Activated T-cell treated with anti-CD3 and anti-CD28 coated beads for 4 hours (primary cell): ENCODE measurements around the gene TAS2R19.
"Not testable (repeated sequence)": the region's sequence is repeated elsewhere in the genome, so short reads cannot be mapped to it uniquely, and the experiment has no call there.

Experiments
- DNase-seq: peaks from one replicate; pipeline ENCODE4 v3.0.0-alpha.2; 2020

TAS2R19 gene, protein sequence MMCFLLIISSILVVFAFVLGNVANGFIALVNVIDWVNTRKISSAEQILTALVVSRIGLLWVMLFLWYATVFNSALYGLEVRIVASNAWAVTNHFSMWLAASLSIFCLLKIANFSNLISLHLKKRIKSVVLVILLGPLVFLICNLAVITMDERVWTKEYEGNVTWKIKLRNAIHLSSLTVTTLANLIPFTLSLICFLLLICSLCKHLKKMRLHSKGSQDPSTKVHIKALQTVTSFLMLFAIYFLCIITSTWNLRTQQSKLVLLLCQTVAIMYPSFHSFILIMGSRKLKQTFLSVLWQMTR

DNA sequence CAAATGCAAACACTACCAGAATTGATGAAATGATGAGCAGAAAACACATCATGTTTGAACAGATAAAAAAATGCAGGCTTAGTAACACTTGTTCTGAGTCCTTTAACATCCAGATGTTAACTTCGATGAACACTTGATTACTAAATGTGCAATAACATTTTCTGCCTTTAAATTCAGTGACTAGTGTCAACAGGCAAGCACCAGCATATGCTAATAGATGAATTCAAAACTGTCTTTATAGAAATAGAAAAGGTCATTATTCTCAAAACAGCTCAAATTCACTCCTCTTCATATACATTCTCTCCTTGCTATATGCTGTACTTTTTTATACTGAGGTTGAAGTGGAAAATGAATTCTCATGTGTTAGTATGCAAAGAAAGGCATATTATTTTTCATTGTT, at the start of gene TAS2R19:
Gene TAS2R19 (minus strand): TSS at position 101 of the 400 bp plus-strand sequence. CDS start 49 bp downstream, at position 52.
- DNase-seq, result no peak

DNA sequence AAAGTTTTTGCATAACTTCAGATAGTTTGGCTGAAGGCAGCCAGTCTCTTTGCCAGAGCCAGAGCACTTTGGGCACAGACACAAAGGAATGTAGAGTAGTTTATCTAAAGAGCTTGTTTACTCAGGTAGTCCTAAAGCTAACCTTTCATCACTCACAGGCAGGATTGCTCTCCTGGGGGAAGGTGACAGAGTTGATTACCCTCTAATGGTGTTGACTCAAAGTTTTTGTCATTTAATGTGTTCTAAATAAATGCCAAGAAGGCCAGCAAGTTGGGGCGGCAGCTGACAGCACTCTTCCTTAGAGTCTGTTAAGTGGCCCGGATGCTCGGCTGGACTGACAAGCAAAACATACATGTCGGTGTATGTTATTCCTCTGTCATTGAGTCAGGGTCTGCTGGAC, 49.0 kb upstream of the TAS2R19 start:
- no peak for DNase-seq

DNA sequence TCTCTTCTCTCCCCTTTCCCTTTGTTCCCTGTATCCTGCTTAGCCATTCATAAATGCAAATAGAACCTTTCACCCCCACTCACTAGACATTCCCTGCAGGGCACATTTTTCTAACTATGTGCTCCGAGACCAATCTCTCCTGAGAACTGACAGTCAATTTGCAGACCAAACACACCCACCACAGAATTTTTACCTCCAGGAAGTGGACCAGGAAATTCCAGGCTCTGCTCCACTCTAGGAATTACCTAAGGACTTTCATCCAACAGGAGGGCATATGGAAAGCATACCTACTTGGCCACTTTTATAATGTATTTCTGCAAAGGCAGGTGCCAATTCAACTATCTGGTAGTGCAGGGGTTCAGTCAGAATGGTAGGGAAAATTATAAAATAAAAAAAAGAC, 48.6 kb upstream of the TAS2R19 start:
- DNase-seq, result no peak

DNA sequence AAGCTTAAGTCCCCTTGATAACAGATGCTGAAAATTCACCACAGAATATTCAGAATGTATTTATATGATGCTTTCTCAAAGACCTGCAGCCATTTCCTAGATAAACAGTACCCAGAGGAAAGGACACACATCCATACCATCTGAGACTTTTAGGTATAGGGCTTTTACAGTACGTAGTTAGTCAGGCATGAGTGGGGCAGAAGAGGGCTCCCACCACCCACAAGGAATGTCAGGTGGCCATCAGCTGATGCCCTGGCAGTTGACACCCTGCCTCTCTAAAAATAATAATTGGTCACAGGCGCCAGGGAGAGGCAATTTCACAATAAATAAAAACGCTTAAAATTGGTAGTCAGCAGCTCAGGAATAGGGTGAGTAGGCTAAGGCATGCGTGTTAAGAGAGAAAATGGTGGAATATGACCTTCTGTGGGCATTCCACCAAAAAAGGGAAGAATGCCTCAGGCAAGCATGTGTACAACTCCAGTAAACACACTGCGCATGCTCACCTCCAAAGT, 47.5 kb upstream of the TAS2R19 start:
- DNase-seq, result no peak

DNA sequence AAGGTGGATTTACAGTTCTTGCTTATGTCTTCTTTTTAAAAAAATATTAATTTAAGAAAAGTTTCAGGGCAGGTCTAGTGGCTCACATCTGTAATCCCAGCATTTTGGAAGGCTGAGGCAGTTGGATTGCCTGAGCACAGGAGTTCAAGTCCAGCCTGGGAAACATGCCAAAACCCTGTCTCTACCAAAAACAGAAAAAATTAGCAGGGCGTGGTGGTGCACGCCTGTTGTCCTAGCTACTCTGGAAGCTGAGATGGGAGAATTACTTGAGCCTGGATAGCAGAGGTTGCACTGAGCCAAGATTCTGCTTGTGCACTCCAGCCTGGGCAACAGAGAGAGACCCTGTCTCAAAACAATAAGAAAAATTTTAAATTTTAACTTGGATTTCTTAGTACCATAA, 45.1 kb upstream of the TAS2R19 start:
- no peak for DNase-seq

DNA sequence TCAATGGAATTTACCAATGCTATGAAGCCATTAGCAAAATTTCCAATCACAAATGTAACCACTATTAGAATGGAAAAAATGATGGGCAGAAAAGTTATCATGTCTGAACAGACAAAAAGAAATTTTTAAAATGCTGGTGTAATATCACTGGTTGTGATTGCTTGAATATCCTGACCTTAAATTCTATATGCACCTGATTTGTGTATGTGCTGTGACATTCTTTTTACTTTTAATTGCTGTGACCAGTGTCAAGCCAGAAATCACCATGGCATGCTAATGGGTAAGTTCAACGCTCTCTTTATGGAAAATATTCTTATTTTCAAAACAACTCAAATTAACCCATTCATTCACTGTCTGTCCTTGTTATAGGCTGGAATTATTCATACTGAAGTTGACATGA, 39.8 kb upstream of the TAS2R19 start, which contains the start of gene TAS2R46:
Gene TAS2R46 (minus strand): TSS at position 101 of the 400 bp plus-strand sequence. CDS start 0 bp downstream, at position 101.
- DNase-seq, result not testable (repeated sequence)

DNA sequence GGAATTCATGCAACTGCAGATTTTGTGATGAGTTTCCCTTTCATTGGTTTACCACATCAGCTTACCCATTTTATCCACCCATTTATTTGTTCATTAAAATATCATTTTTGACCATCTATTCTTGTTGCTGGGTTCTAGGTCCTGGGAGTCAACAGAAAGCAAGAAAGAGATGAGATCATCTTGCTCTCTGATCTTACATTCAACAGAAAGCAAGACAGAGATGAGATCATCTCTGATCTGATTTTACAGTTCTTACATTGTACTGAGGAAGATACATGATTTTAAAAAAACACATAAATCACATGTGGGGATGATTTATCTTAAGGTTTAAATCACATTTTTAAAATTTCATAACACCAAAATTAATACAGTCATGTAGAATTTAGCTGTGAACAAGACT, 37.4 kb upstream of the TAS2R19 start:
- no peak for DNase-seq

DNA sequence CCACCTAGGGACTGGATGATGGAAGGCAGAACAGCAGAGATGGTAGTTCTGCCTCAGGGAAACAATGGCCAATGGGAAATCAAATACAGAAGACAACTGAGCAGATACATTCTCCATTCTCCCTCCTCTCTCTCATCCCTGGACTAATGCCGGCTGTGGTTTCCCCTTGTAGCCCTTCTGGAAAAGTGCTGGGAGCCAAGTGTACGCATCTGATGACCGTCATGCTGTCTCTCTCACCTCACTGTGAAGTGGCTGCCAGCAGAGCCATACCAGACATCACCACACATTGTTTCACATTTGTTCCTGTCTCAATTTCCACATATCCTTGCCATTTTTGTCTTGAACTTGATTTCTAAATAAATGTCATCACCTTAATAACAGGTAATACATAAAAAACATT, 36.6 kb upstream of the TAS2R19 start:
- DNase-seq, result no peak

DNA sequence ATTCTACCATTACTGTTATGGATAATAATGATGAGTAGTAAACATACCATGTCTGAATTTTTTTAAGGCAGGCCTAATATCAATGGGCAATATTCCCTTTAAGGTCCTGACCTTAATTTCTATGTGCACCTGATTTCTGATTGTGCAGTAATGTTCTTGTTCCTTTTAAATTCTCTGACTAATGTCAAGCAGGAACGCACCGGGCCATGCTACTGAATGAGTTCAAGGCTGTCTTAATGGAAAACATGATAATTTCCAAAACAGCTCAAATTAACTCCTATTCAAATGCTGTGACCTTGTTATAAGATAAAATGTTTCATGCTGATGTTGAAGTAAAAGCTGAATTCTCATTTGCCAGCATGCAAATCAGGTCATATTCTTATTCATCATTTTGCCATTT, 32.9 kb upstream of the TAS2R19 start:
- no peak for DNase-seq

DNA sequence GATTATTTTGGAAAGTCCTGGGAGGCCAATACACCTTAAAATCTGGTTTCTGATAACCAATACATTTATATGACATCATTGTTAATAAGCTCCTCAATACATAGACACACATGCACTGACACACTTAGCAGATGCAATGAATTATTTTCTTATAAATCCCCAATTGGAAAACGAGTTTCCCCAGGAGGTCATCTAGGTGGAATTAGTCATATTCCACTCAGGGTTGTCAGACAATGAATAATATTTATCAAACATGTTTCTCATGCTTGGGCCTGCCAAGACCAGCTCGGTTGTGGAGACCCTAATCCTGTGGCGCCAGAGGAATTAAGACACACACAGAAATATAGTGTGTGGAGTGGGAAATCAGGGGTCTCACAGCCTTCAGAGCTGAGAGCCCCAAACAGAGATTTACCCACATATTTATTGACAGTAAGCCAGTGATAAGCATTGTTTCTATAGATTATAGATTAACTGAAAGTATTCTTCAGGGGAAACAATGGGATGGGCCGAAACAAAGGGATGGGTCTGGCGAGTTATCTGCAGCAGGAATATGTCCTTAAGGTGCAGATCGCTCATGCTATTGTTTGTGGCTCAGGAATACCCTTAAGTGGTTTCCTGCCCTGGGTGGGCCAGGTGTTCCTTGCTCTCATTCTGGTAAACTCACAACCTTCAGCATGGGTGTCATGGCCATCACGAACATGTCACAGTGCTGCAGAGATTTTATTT, 27.5 kb upstream of the TAS2R19 start:
- DNase-seq, result not testable (repeated sequence)

DNA sequence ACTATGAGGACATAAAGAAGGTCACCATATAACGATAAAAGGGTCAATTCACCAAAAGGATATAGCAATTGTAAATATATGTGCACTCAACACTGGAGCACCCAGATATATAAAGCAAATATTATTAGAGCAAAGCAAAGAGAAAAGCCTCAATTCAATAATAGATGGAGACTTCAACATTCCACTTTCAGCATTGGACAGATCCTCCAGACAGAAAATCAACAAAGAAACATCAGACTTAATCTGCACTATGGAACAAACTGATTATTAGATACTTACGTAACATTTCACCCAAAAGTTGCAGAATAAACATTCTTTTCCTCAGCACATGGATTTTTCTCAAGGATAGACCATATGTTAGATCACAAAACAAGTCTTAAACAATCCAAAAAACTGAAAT, 18.9 kb upstream of the TAS2R19 start:
- DNase-seq, result not testable (repeated sequence)

DNA sequence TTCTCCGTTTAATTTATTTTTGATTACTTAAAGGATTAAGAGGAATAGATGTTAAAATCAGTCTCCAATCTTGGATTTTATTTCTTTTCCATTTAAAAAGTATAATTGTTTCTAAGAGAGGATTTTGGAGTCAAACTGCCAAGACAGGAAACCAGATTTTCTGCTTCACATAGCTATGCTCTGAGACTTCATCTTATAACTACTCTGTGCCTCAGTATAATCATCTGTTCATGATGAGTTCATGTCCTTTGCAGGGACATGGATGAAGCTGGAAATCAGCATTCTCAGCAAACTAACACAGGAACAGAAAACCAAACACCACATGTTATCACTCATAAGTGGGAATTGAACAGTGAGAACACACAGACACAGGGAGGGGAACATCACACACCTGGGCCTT, 17.7 kb upstream of the TAS2R19 start:
- no peak for DNase-seq

DNA sequence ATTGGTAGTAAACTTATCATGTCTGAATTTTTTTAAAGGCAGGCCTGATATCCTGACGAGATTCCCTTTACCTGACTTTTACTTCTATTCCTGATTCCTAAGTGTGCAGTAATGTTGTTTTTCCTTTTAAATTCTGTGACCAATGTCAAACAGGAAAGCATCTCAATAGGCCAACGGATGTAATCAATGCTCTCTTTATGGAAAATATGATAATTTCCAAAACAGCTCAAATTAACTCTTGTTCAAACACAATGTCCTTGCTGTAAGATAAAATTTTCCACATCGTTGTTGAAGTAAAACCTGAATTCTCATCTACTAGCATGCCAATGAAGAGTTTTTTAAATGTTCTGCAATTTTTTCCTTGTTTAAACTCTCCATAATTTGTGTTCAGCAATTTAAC, 16.8 kb upstream of the TAS2R19 start:
- DNase-seq, result no peak

DNA sequence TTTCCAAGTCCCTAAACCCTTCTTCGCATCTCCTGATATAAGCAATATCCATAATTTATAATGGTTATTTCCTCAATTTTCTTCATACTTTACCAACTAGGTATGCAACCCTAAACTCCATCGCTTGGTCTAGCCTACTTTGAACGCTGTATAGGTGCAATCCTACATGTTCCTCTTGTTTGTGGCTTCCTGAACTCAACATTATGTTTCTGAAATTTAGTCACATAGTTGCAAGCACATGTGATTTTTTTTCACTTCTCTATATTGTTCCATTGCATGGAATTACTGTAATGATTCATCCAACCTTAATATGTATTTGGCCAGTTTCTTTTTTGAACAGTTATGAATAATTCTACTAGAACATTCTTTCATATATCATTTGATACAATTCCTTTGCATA, 11.5 kb upstream of the TAS2R19 start:
- not testable (repeated sequence) for DNase-seq

DNA sequence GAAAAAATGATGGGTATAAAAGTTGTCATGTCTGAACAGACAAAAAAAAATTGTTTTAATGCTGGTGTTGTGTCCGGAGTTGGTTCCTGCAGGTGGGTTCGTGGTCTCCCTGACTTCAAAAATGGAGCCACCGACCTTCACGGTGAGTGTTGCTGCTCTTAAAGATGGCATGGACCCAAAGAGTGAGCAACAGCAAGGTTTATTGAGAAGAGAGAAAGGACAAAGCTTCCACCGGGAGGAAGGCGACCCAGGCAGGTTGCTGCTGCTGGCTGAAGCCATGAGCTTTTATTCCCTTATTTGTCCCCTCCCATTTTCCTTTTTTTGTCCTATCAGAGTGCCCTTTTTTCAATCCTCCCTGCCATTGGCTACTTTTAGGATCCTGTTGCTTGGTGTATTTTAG, 8.9 kb upstream of the TAS2R19 start, which contains the start of gene TAS2R31:
Gene TAS2R31 (minus strand): TSS at position 101 of the 400 bp plus-strand sequence. CDS start 72 bp downstream, at position 29.
- no peak for DNase-seq

DNA sequence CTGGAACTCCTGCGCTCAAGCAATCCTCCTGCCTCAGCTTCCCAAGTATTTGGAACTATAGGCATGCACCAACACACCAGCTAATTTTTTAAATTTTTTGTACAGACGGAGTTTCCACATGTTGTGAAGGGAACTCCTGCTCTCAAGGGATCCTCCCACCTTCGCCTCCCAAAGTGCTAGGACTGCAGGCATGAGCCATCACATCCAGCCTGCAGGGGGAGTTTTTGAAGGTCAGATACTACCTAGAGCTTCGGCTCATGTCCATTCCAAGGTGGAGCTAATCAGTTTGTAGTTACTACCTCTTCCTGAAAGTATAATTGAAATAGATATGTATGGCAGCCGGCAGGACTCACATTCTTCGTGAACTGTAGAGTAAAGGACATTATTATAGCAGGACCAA, 3.7 kb upstream of the TAS2R19 start:
- DNase-seq, result no peak

DNA sequence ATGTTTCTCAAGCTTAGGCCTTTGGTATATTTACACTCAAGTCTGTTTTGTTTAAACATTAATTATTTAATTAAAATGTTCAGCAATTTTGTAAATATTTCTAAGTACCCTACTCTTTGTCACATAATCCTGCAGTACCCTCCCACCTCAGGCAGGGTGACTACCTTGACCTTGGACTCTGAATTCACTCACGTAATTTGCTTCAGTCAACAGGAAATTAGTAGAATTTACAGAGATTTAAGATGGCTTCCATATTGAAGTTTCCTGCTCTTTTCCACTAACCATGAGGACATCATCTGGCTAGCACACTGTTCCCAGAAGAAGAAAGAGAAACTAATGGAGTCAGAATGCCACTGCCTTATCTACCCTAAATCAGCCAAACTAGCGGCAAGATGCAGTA, 967 bp upstream of the TAS2R19 start:
- no peak for DNase-seq

DNA sequence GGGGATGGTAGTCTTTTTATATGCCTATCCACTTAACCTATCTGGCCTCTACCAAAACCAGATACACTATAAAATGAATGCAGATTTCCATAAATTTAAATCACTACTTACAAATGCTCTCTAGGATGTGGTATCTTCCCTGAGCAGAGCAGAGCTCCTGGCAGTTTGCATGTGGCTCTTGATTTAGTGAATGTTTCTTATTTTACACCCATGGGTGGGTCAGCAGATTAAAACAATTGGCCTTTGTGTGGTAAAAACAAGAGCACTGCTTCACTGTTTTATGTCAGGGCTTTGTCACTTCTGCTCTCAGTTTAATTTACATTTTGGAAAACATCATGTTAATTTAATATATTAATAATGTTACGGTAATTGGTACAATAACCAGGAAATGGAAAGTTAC, 5.5 kb downstream of the TAS2R19 start:
- no peak for DNase-seq

DNA sequence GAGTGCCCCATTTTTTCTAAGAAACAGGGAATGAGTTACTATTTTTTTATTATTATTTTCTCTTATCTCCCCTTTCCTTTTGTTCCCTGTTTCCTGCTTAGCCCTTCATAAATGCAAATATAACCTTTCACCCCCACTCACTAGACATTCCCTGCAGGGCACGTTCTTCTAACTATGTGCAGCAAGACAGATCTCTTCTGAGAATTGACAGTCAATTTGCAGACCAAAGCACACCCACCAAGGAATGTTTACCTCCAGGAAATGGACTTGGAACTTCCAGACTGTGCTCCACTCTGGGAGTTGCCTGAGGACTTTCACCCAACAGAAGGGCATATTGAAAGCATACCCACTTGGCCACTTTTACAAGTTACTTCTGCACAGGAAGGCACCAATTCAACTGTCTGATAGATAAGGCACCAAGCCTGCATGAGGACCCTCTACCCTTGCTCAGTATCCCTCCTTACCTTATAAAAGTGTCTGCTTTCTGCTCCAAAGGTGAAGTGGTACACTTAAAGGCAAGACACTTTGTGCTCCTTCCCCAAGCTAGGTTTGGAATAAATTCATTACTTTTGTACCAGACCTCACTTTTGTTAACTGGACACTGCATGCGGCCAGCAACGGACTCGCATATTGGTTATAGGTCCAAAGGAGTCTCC, 6.5 kb downstream of the TAS2R19 start:
- DNase-seq, result no peak

DNA sequence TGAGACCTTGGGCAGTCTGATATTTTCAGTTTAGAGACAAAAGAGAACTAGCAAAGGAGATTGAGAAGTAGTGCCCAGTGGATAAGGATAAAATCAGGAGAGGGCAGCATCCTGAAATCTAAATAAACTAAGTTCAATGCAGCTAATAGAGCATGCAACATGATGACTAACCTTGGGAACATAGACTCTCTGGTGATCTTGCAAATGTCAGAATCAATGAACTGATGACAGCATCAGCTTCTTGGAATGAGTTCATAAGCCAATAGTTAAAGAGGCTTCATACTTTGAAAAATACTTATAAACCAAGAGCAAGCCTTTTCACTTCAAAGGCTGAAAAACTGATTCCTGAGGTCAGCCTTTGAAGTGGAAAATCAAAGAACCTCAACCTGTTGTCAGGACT, 8.2 kb downstream of the TAS2R19 start:
- no peak for DNase-seq

DNA sequence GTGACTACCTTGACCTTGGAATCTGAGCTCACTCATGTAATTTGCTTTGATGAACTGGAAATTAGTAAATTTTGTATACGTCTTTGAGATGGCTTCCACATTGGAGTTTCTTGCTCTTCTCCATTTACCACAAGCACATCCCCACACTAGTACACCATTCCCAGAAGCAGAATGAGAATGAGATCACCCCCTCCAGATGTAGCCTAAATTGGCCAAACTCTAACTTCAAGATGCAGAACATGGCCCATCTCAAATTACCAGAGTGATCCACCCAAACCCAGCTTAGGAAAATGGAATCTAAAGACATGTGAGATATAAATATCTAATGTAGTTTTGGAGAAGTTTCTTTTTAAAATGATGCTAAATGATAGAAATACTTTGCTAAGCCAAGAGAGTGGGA, 14.8 kb downstream of the TAS2R19 start:
- DNase-seq, result no peak

DNA sequence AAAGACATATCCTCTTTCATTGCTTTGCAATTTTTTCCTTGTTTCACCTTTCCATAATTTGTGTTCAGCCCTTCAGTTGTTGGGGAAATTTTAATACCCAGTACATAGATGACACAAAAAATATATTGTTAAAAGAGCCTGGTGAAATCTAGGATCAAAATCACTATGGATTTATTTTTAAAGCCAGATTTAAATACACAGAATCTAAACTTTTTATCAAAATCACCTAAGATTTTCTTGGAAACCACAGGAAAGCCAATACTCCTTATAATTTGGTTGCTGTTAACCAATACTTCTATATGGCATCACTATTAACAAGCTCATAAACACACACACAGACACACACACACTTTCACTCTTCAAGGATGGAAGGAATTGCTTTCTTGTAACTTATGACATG, 24.2 kb downstream of the TAS2R19 start, which contains the start of gene TAS2R20:
Gene TAS2R20 (minus strand): TSS at position 101 of the 400 bp plus-strand sequence. CDS start 429 bp downstream, outside the sequence.
- no peak for DNase-seq

DNA sequence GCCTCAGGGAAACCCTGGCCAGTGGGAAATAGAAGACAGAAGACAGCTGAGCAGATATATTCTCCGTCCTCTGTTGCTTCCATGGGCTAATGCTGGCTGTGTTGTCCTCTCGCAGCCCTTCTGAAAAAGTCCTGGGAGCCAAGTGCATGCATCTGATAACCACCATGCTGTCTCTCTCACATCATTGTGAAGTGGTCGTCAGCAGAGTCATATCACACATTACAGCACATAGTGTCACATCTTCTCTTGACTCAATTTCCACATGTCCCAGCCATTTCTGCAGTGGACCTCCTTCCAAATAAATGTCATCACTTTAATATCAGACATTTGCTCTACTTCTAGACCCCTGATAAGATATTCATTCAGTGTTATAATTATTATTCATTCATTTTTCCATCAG, 28.1 kb downstream of the TAS2R19 start:
- no peak for DNase-seq
